Panc1 (cell line): ENCODE measurements around the gene SYCE3.
"Not testable (repeated sequence)": the region's sequence is repeated elsewhere in the genome, so short reads cannot be mapped to it uniquely, and the experiment has no call there.

Experiments
- CTCF ChIP-seq: fragments of 450-650 bp; IDR thresholded peaks from 2 replicates; pipeline ENCODE4 v1.5.1; 2017; ENCODE audit warnings: mild to moderate bottlenecking
- POLR2AphosphoS5 ChIP-seq: IDR thresholded peaks from 2 replicates; pipeline ENCODE4 v1.6.1; 2012; ENCODE audit warnings: mild to moderate bottlenecking, low read depth, low read length, moderate library complexity
- REST ChIP-seq, 2 experiments: IDR thresholded peaks; 2 replicates each; pipeline ENCODE4 v1.6.1; 2011 to 2012; ENCODE audit warnings: low read depth in 2 of 2, control low read depth in 1 of 2, low read length in 1 of 2, mild to moderate bottlenecking in 1 of 2, moderate library complexity in 1 of 2; ENCODE audit not compliant: insufficient read depth in 1 of 2

- not testable (repeated sequence) for TF ChIP-seq REST (IDR thresholded peaks at IDR 0.05; ENCODE audit: insufficient read depth in 1 of 2, low read depth in 2 of 2, low read length in 1 of 2); CTCF; POLR2AphosphoS5
Observed at GRCh38 chr22:50533856-50534711, 28.6 kb downstream of the SYCE3 start.
